B cell (primary cell): ENCODE measurements around the gene DUOXA2. TPM values are rescaled to one million over a fixed set of nuclear protein-coding genes. Genes with fewer than 3 reads are reported as not detected.
"Not testable (repeated sequence)": the region's sequence is repeated elsewhere in the genome, so short reads cannot be mapped to it uniquely, and the experiment has no call there.

Source experiments
- ATAC-seq: fragments of 200-7000 bp; cut with Tn5 transposase; one replicate; pipeline ENCODE4 v1.10.0; 2021; ENCODE audit warnings: low read depth, mild to moderate bottlenecking, moderate number of reproducible peaks, moderate library complexity
- CTCF ChIA-PET: fragments of 350-600 bp; sonication (Branson Sonifier 250); formaldehyde crosslinking; loops from one replicate; lab custom pipeline; 2021; ENCODE audit warnings: antibody characterized with exemption, inconsistent platforms; lab: Charles Lee
- POLR2A ChIA-PET: fragments of 350-600 bp; sonication (Branson Sonifier 250); formaldehyde crosslinking; loops from one replicate; lab custom pipeline; 2021; ENCODE audit warnings: antibody characterized with exemption; lab: Charles Lee
- DNase-seq: peaks from one replicate; pipeline ENCODE4 v3.0.0; 2013
- H2AFZ ChIP-seq: 2 replicates; pipeline ENCODE4 v1.6.1; 2012; ENCODE audit warnings: mild to moderate bottlenecking, low read depth, low read length; ENCODE audit not compliant: insufficient read depth, poor library complexity, severe bottlenecking
- H3K27ac ChIP-seq, 2 donors: 1 replicate in 1 of 2; 2 replicates in 1 of 2; pipeline ENCODE4 v1.5.1; 2012 to 2013; ENCODE audit warnings: low read length in 2 of 2, mild to moderate bottlenecking in 2 of 2, moderate library complexity in 1 of 2
- H3K27me3 ChIP-seq, 4 experiments: fragments of 200-600 bp in 1 of 4; sonication (generic) in 1 of 4; replicated peaks in 1 of 4; 1 replicate in 2 of 4; 2 replicates in 2 of 4; pipeline versions ENCODE4 v1.6.1 to v1.7.0; 2013 to 2016; ENCODE audit warnings: low read length in 3 of 4, mild to moderate bottlenecking in 2 of 4, mixed read lengths in 1 of 4, moderate library complexity in 1 of 4; ENCODE audit not compliant: insufficient read depth in 4 of 4, control insufficient read depth in 3 of 4; ENCODE audit errors: control extremely low read depth in 1 of 4
- H3K36me3 ChIP-seq, 2 experiments: replicated peaks in 1 of 2; 1 replicate in 1 of 2; 2 replicates in 1 of 2; pipeline versions ENCODE4 v1.6.1 to v1.7.1; 2013; ENCODE audit warnings: low read length in 1 of 2; ENCODE audit not compliant: insufficient read depth in 2 of 2, control insufficient read depth in 1 of 2; ENCODE audit errors: control extremely low read depth in 1 of 2, extremely low read depth in 1 of 2
- H3K4me1 ChIP-seq, 2 donors: fragments of 200-600 bp in 1 of 2; sonication (generic) in 1 of 2; 1 replicate in 1 of 2; 2 replicates in 1 of 2; pipeline versions ENCODE4 v1.5.1 to v1.6.1; 2013 to 2017; ENCODE audit warnings: low read length in 2 of 2; ENCODE audit not compliant: control insufficient read depth in 2 of 2, insufficient read depth in 2 of 2
- H3K4me2 ChIP-seq: replicated peaks from 2 replicates; pipeline ENCODE3; 2012; ENCODE audit warnings: mild to moderate bottlenecking, low read depth, low read length; ENCODE audit not compliant: poor library complexity, severe bottlenecking
- H3K4me3 ChIP-seq, 5 experiments: fragments of 200-600 bp in 1 of 5; sonication (generic) in 1 of 5; 1 replicate in 3 of 5; 2 replicates in 2 of 5; pipeline versions ENCODE4 v1.5.1 to v1.7.0; 2011 to 2016; ENCODE audit warnings: low read length in 4 of 5, mild to moderate bottlenecking in 4 of 5, low read depth in 2 of 5, control low read depth in 1 of 5, moderate library complexity in 1 of 5; ENCODE audit not compliant: insufficient read depth in 1 of 5; ENCODE audit errors: control extremely low read depth in 1 of 5, extremely low read depth in 1 of 5
- H3K79me2 ChIP-seq: fragments of 200-600 bp; sonication (generic); one replicate; pipeline ENCODE4 v1.6.0; 2016; ENCODE audit warnings: low read length; ENCODE audit not compliant: control insufficient read depth, insufficient read depth
- H3K9ac ChIP-seq: fragments of 200-600 bp; sonication (generic); 2 replicates; pipeline ENCODE4 v1.6.1; 2017; ENCODE audit warnings: mild to moderate bottlenecking, low read length, moderate library complexity
- H3K9me3 ChIP-seq, 3 donors: one replicate each; pipeline versions ENCODE4 v1.6.1 to v1.7.1; 2013; ENCODE audit warnings: low read length in 2 of 3; ENCODE audit not compliant: control insufficient read depth in 2 of 3, insufficient read depth in 1 of 3; ENCODE audit errors: control extremely low read depth in 1 of 3
- H4K20me1 ChIP-seq: 2 replicates; pipeline ENCODE4 v1.6.0; 2012; ENCODE audit warnings: mild to moderate bottlenecking, low read length; ENCODE audit not compliant: insufficient read depth, control insufficient read depth, poor library complexity, severe bottlenecking
- H3K27ac Mint-ChIP-seq: one replicate; pipeline ENCODE4 v1.8.0; 2021; ENCODE audit warnings: mixed read lengths
- H3K27me3 Mint-ChIP-seq: one replicate; pipeline ENCODE4 v1.8.0; 2021; ENCODE audit warnings: mixed read lengths
- H3K4me1 Mint-ChIP-seq: one replicate; pipeline ENCODE4 v1.8.0; 2021; ENCODE audit warnings: mixed read lengths
- H3K4me3 Mint-ChIP-seq: one replicate; pipeline ENCODE4 v1.8.0; 2021; ENCODE audit warnings: mixed read lengths
- H3K9me3 Mint-ChIP-seq: one replicate; pipeline ENCODE4 v1.8.0; 2022; ENCODE audit warnings: mixed read lengths; ENCODE audit not compliant: insufficient read depth
- WGBS: methylation state at CpG from one replicate; pipeline ENCODE4 v1.1.5; 2013; ENCODE audit warnings: missing lambda C conversion rate; ENCODE audit not compliant: insufficient coverage; 5-methylcytosine and 5-hydroxymethylcytosine counted together
- intact Hi-C: fragments of 100-400 bp; cut with micrococcal nuclease; formaldehyde crosslinking; loops from one replicate; pipeline ENCODE4 v1.10.0; 2022
- polyA plus RNA-seq: library from polyadenylated mRNA; depleted of rRNA; stranded (reverse); fragments of >200 nt; gene quantifications from 2 replicates; pipeline ENCODE4 v1.2.3, GENCODE V29; 2012
- total RNA-seq, 2 donors: library from RNA; stranded (reverse); fragments of 120-200 nt in 1 of 2; gene quantifications; 1 replicate in 1 of 2; 2 replicates in 1 of 2; pipeline versions ENCODE4 v1.2.3 to v1.2.4, GENCODE V29; 2013 to 2022

The DUOXA2 gene
- total and polyA plus RNA-seq, 2 donors (not counting 1 experiment from before 2014, with no cell fraction given) = not detected

DNA sequence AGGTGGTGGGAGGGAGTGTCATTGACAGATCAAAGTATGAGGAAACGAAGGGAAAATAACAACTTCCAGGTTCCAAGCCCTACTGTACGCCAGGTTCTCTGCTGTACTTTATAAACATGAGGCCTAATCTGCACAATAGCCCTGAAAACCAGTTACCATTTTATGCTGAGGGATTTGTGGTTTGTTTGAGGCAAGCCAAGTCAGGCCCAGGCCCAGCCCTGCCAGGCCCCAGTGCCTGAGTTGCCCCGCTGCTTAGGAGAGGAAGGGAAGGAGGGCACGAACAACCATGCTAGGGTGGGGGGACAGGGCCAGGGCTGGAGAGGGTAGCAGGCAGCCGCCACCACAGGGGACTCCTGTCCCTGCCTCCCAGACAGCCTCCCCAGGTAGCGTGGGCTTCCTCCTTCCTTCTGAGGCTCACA lies 44.2 kb upstream of the DUOXA2 start:
- H3K27ac ChIP-seq, H3K4me3 Mint-ChIP-seq, H3K9ac ChIP-seq, H2AFZ ChIP-seq, H3K27ac Mint-ChIP-seq, H3K36me3 ChIP-seq, H3K4me1 ChIP-seq, H3K27me3 Mint-ChIP-seq, H3K4me1 Mint-ChIP-seq, intact Hi-C loops, ATAC-seq, H3K27me3 ChIP-seq, POLR2A ChIA-PET, DNase-seq, CTCF ChIA-PET, H3K4me3 ChIP-seq, H3K9me3 Mint-ChIP-seq, H3K4me2 ChIP-seq, H3K9me3 ChIP-seq, H4K20me1 ChIP-seq, H3K79me2 ChIP-seq: not testable (repeated sequence)
- WGBS = no CpG with 5 or more reads among the region's 6 CpGs

DNA sequence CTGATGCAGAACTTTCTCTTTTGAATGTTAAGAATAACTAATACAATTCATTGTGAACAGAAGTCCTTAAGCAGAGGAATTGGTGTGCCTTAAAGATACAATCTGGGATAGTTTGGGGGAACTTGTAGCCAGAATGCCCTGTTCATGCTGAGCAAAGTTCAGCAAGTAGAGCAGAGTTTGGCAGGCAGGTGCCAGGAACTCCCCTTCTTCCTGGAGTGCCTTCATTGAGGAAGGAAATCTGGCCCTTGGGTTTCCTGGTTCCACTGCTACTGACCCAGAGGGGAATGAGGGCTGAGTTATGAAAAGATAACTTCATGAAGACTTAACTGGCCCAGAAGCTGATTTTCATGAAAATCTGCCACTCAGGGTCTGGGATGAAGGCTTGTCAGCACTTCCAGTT lies 40.5 kb upstream of the DUOXA2 start:
- POLR2A ChIA-PET, H3K9ac ChIP-seq, H3K4me3 ChIP-seq, H3K4me1 ChIP-seq, H3K27me3 Mint-ChIP-seq, H3K27ac ChIP-seq, H3K4me1 Mint-ChIP-seq, H3K27ac Mint-ChIP-seq, H3K27me3 ChIP-seq, H3K79me2 ChIP-seq, H3K4me2 ChIP-seq, H3K4me3 Mint-ChIP-seq, CTCF ChIA-PET, DNase-seq, intact Hi-C loops, ATAC-seq, H3K9me3 Mint-ChIP-seq, H2AFZ ChIP-seq, H3K9me3 ChIP-seq, H4K20me1 ChIP-seq, H3K36me3 ChIP-seq: not testable (repeated sequence)

DNA sequence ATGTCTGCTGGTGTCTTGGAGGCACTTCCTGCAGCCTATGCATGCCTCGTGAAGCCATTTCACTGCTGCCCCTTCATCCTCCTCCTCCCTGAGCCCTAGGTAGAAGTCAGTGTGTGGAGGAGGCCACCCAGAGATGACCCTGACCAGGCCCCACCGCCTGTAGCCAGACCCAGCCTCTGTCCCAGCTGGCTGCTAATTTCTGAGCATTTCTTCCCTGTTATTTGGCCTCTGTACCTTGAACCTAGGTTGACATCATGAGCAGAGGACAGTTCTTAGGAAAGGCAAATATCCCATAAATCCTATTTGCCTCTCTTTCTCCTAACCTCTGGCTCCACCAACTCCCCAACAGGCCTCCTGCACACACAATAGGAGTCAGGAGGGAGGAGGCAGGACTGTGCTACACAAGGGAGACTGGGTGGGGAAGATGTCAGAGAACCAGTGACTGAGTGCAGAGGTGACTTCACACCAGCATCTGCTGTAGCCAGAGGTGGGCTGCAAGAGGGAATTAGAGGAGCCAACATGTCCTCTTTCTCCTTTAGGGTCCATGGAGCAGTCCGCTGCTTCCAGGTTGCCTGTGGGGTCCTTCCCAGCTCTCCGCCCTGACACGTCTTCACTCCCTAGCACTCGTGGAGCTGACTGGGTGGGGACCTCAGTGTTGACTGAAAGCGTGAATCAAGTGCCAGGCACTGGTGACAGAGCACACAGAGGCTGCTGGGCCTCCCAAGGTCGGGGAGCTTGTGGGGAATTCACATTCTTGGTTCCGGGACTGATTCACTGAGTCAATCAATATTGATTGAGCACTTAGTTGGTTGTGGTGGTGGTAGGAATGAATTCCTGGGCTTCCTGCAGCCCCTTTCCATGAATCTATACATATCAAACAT lies 38.4 kb upstream of the DUOXA2 start:
- H3K4me3 ChIP-seq, H3K9me3 Mint-ChIP-seq, H3K79me2 ChIP-seq, DNase-seq, H3K27ac ChIP-seq, H3K4me1 Mint-ChIP-seq, ATAC-seq, H3K4me2 ChIP-seq, H3K27me3 Mint-ChIP-seq, H3K4me3 Mint-ChIP-seq, H3K27ac Mint-ChIP-seq, H4K20me1 ChIP-seq, H3K4me1 ChIP-seq, H3K9me3 ChIP-seq, H3K36me3 ChIP-seq, intact Hi-C loops, H2AFZ ChIP-seq, POLR2A ChIA-PET, CTCF ChIA-PET, H3K9ac ChIP-seq, H3K27me3 ChIP-seq: not testable (repeated sequence)
- WGBS = no CpG with 5 or more reads among the region's 9 CpGs

DNA sequence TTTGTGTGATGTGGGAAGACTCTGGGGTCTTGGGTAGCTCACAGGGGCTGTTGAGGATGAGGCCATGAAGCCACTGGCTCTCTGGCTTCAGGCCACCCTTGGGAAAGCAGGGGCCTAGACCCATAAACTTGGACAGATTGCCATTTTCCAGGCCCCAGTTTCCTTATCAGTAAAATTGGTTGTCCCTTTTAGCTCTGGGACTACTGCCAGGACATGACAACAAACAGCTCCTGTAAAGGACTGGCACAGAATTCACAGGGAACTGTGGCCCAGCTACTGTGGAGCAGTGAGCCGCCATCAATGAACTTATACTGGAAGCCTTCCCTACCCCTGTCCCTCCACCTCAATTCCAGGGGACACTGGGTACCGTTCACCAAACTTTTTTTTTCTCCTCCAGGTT lies 36.7 kb upstream of the DUOXA2 start:
- H3K4me3 Mint-ChIP-seq, H3K9me3 Mint-ChIP-seq, H2AFZ ChIP-seq, ATAC-seq, intact Hi-C loops, H3K79me2 ChIP-seq, H3K4me2 ChIP-seq, H3K9ac ChIP-seq, DNase-seq, POLR2A ChIA-PET, H3K27ac Mint-ChIP-seq, H3K27ac ChIP-seq, H3K36me3 ChIP-seq, H3K4me1 ChIP-seq, H3K4me3 ChIP-seq, H4K20me1 ChIP-seq, H3K9me3 ChIP-seq, H3K27me3 ChIP-seq, H3K4me1 Mint-ChIP-seq, H3K27me3 Mint-ChIP-seq: not testable (repeated sequence)
- no CpG with 5 or more reads among the region's 2 CpGs for WGBS
- CTCF ChIA-PET = interaction anchor here (0.8 kb wide), 1 partner anchor 41 kb away, joined by 3 read pairs; no protein-coding TSS in a partner anchor
